ENCODE results near the gene PBX3.

Gene PBX3

GRCh38 chr9:125995706-125996105 is 248.5 kb downstream of the PBX3 start:
- DNase-seq (ENCODE audit: low read depth), result no peak

GRCh38 chr9:125996791-125997190 is 249.6 kb downstream of the PBX3 start:
- DNase-seq (ENCODE audit: low read depth), result no peak

DNA sequence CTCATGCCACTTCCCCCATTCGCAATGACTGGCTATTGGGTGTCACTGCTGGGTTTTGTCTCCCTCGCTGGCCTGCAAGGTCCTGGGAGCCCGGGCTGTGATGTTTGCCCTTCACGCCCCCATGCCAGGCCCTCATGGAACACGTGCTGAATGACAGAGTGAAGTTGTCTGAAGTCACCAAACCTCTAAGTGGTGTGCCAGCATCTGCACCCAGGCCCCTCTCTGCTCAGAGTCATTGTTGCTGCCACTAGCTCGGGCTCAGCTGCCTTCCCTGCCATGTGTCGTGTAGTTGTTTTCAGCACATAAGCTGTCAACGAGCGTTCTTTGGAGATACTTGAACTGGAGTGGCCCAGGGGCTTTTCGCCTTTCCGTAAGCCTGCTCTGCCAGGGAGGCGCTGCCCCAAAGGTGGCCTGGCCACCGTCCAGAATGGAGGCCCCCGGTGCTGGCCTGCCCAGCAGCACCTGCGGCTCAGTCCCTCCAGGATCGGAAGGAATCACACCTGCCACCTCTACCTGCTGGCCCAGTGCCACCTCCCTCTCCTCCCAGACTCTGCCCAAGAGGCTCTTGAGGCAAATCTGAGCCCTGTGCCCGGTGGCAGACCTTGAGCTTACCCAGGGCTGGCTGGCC is 250.1 kb downstream of the PBX3 start:
- no peak for DNase-seq (ENCODE audit: low read depth)

DNA sequence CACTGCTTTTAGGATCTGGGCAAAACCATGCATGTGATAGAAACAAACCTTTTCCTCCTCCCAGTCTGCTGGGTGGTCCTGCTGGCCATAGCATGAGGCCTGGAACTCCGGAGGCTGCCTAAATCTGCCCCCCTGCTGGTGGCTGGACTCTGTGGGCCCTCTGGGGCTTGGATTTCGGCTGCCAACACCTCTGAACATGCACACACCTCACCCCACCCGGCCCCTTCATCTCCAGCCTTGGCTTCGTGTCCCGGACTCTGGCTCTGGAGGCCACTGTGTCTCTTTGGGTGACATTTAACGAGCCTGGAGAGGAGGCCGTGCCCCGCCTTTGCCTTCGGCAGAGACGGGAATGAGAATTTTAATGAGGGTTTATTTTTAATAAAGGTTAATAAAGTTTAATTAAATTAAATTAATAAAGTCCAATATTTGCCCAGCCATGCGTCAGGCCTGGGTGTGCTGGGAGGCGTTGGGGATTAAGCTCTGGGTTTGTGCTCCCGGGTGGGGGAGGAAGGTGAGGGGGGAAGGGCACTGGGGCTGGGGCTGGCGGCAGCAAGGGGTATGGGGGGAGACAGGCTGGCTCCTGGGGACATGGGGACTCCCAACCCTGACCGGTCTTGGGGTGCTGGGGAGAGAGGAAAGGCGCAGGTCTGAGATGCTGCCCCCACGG is 251.8 kb downstream of the PBX3 start:
- no peak for DNase-seq (ENCODE audit: low read depth)

GRCh38 chr9:125999504-125999881 is 252.3 kb downstream of the PBX3 start:
- no peak for DNase-seq (ENCODE audit: low read depth)

DNA sequence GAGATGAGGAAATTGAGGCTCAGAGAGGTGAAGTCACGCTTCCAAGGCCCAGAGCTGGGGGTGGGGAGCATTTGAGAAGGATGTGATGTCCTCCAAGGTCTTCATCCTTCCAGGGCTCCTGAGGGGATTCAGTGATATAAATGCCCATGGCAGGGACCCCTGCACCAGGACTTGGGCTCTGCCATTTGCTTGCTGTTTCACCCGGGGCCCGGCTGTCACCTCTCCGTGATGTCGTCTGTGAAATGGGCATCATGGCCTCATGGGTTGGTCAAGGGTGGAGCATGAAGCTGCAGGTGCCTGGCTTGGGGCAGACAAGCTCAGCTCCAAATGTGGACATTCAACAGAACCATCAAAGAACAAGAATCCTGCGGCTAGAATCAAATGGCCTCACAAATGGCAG is 253.1 kb downstream of the PBX3 start:
- DNase-seq (ENCODE audit: low read depth), result no peak

- no peak for DNase-seq (ENCODE audit: low read depth)
Observed at GRCh38 chr9:126000731-126001580, 253.8 kb downstream of the PBX3 start.

DNA sequence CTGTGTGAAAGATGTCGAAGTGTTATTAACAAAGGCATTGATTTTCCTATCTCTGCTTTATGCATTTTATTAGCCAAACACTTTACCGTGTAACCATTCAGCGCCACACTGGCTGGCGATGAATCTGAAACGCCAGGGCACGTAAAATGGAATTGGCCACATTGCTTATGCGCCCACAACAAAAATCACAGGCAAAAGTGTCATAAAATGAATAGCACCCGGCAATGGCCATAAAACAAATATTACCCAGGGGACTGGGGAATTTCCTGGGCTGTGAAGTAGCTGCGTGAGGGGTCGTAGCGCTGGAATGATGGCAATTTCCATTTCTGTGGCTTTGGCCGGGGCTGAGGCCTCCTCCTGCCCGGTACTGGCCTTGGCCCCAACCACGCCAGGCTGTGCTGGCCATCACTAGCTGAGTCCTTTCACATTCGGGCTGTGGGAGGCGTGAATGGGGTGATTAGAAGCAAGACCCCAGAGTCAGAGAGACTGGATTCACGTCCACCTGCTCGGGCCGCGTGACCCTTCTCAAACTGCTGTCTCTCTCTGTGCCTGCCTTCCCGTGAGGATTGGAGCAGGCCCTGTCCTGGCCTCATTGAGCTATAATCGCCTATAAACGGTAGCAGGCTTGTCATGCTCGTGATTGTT is 254.5 kb downstream of the PBX3 start:
- DNase-seq (ENCODE audit: low read depth), result no peak

DNA sequence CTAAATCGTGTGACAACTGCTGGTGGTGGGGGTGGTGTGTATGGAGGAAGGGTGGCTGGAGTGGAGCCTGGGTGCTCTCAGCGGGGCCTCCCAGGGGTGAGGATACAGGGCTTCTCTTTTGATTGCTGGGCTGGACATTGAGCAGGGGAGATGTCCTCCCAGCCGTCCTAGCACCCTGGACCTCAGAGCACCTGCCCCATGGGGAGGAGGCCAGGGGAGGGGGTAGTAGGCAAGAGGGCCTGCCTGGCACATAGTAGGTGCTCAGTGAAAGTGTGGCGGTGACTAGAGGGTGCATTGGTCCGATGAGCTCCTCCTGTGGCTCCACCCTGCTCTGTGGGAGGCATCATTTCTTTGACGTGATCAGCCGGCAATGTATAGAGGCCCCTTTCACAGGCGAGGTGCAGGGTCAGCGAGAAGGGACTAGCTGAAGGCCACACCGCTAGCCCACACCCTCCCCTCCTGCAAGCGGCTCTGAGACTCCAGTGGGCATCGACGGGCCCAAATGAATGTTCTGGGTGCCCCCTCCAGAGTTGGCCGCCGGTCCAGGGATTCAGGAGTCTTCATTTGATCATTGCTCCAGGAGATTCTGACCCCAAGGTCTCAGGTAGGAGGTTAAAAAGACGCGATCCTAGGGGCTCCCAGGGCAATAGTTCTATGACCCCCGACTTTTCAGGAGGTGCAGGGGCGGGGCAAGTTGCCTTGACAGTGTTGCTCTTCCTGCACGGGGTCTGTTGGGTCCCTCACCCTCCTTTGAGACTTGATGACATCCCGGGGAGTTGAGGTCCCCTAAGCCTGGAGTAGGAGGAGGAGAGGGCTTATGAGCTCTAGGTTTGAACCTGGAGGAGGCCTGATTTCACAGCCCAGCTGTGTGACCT is 255.5 kb downstream of the PBX3 start:
- DNase-seq (ENCODE audit: low read depth), result no peak

GRCh38 chr9:126009047-126009446 is 261.9 kb downstream of the PBX3 start:
- DNase-seq (ENCODE audit: low read depth), result no peak

DNA sequence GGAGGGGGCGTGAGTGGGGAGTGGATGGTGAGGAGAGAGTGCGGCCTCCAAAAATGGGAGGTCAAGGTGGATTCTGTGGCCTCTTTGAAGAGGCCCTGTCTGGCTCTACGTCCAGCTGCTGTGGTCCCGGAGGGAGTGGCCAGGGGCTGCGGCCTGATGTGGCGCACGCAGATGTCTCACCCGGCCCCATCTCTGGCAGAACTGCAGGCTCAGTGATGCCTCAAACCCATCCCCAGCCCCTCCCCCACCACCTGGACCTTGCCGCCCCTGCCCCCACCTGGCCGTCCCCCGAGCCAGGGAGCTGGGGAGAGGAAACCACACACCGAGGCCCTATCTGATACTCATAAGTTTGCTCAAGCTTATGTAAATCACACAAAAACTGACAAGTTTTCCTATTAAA is 267.6 kb downstream of the PBX3 start:
- no peak for DNase-seq (ENCODE audit: low read depth)

DNA sequence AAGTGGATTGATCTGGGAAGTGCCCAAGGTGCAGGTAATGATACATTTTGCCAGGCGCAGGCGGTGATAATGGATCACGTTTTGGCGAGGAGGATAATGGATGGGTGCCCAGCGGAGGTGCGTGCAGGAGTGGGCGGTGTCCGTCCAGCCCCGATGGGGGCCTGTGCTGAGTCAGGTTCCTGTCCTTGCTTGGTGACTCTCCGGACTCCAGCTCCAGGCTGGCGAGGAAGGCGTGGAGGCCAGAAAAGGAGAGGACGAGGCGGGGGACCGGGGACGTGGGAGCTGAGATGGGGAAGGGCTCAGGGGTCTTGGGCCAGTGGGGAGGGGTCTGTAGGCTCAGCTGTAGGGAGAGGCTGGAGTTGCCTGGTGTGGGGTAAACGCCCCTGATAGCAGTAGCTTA is 268.3 kb downstream of the PBX3 start:
- no peak for DNase-seq (ENCODE audit: low read depth)

DNA sequence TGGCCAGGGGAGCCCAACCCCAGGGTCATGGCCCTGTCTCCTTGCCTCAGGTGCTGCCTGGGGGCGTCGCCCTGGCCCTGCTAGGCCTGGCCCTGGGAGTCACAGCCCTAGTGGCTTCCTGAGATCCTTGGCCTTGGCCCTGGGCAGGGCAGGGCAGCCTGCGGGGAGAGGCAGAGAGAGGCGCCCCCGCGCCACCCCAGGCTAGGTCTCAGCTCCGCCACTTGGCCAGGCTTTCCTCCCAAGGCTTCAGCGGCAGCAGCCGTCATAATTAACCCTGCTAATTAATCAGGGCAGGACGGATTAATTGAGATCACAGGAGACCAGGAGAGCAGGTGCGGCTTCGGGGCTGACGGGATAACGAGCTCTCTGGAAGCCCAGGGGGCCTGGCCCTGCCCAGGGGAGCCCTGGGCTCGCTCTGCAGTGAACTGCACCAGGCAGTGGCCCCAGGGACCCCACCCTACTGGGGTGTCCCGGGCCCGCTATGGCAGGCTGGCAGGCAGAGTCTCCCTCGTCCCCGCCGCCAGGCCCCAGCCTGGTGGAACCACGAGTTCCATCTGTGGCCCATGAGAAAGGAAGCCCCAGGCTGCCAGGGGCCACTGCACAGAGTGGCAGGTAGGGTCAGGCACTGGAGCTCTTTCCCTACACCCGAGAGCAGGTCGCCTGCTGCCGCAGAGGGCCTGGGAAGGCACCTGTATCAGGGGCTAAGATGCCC is 269.6 kb downstream of the PBX3 start:
- no peak for DNase-seq (ENCODE audit: low read depth)

All from activated T-cell treated with anti-CD3 and anti-CD28 coated beads for 1 hour (primary cell).